ENCODE data around the gene SLC6A8. TPM values are rescaled to one million over a fixed set of nuclear protein-coding genes. Genes with fewer than 3 reads are reported as not detected.

The SLC6A8 gene
- total RNA-seq, 2 experiments from 2014 or later, result not detected

- no peaks in the 10 kb centered on the region for H3K9me3 ChIP-seq (ENCODE audit: low read length)
- no peaks in the 10 kb centered on the region for H3K79me2 ChIP-seq (ENCODE audit: insufficient read depth, low read depth, low read length)
- no TSS peak for BruUV-seq (replicated peaks)
- H3K4me3 ChIP-seq (ENCODE audit: low read depth, low read length, poor library complexity, severe bottlenecking), result no peak overlapping the region
- POLR2A ChIA-PET, result no interaction called here
- H3K4me2 ChIP-seq (ENCODE audit: low read length), result no peak overlapping the region
- no peaks in the 10 kb centered on the region for H3K9me2 ChIP-seq (ENCODE audit: insufficient read depth, low read length)
- TF ChIP-seq CTCF (conservative IDR thresholded peaks at IDR 0.05; ENCODE audit: low read length) (peak; percentile 23; the same call in 1 of the 2 replicates), EZH2phosphoT487 (IDR thresholded peaks at IDR 0.05; ENCODE audit: borderline replicate concordance, low read depth, low read length) (no peak)
- H3K4me1 ChIP-seq (ENCODE audit: insufficient read depth, low read length, poor library complexity, severe bottlenecking), result no peaks in the 10 kb centered on the region
- CTCF ChIA-PET (ENCODE audit: unreplicated experiment), result no interaction called here
- no peak overlapping the region for H2AFZ ChIP-seq (ENCODE audit: low read length)
- no peaks in the 10 kb centered on the region for H4K20me1 ChIP-seq (ENCODE audit: insufficient read depth, low read length)
- intact Hi-C loops (cut with micrococcal nuclease; ENCODE audit: unreplicated experiment), result no loop called here
- no peak overlapping the region for H3K27ac ChIP-seq (ENCODE audit: low read depth, low read length, poor library complexity, severe bottlenecking)
- no peaks in the 10 kb centered on the region for H3K36me3 ChIP-seq (ENCODE audit: insufficient read depth, low read length)
- DNase-seq (ENCODE audit: low spot score), result no peak
Observed at GRCh38 chrX:153643431-153644351, 44.0 kb upstream of the SLC6A8 start.

GRCh38 chrX:153644356-153645125, 43.2 kb upstream of the SLC6A8 start:
- DNase-seq (ENCODE audit: low spot score), result no peak
- TF ChIP-seq EZH2phosphoT487 (IDR thresholded peaks at IDR 0.05; ENCODE audit: borderline replicate concordance, low read depth, low read length) (no peak), CTCF (conservative IDR thresholded peaks at IDR 0.05; ENCODE audit: low read length) (no peak)
- BruUV-seq (replicated peaks), result no TSS peak
- ChIA-PET CTCF (ENCODE audit: unreplicated experiment) (no interaction called here), POLR2A (no interaction called here)
- no peak overlapping the region for H2AFZ ChIP-seq (ENCODE audit: low read length)
- H3K79me2 ChIP-seq (ENCODE audit: insufficient read depth, low read depth, low read length), result no peaks in the 10 kb centered on the region
- H3K4me3 ChIP-seq (ENCODE audit: low read depth, low read length, poor library complexity, severe bottlenecking), result no peak overlapping the region
- H4K20me1 ChIP-seq (ENCODE audit: insufficient read depth, low read length), result no peaks in the 10 kb centered on the region
- no peak overlapping the region for H3K27ac ChIP-seq (ENCODE audit: low read depth, low read length, poor library complexity, severe bottlenecking)
- no peak overlapping the region for H3K4me2 ChIP-seq (ENCODE audit: low read length)
- H3K9me2 ChIP-seq (ENCODE audit: insufficient read depth, low read length), result no peaks in the 10 kb centered on the region
- intact Hi-C loops (cut with micrococcal nuclease; ENCODE audit: unreplicated experiment), result no loop called here
- H3K9me3 ChIP-seq (ENCODE audit: low read length), result no peaks in the 10 kb centered on the region
- H3K36me3 ChIP-seq (ENCODE audit: insufficient read depth, low read length), result no peaks in the 10 kb centered on the region
- H3K4me1 ChIP-seq (ENCODE audit: insufficient read depth, low read length, poor library complexity, severe bottlenecking), result no peaks in the 10 kb centered on the region
